ENCODE data around the gene ABHD15.

Gene ABHD15

DNA sequence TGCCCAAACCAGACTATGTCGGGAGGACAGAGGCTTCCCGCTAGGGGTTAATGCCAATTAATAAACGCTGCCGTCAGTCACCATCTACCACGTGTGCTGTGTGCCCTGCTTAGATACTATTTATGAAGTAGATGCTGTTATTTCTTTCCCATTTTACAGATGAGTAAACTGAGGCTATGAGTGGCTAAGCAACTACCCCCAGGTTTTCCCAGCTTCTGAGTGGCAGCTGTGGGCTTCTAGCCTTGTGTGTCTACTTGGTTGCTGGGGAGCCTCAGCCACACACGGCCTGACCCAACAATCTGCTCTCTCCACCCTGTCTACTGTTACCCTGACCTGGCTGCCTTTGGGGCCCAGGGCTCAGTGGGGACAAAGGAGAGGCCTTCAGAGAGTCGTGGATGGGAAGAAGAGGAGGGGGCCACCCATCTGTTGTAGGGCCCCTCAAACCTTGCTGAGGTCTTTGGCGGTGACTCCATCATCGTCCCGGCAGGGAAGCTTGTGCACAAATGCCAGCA is 15.5 kb upstream of the ABHD15 start:
- no peak for DNase-seq

GRCh38 chr17:29581583-29582253 is 14.9 kb upstream of the ABHD15 start:
- no peak for DNase-seq

DNA sequence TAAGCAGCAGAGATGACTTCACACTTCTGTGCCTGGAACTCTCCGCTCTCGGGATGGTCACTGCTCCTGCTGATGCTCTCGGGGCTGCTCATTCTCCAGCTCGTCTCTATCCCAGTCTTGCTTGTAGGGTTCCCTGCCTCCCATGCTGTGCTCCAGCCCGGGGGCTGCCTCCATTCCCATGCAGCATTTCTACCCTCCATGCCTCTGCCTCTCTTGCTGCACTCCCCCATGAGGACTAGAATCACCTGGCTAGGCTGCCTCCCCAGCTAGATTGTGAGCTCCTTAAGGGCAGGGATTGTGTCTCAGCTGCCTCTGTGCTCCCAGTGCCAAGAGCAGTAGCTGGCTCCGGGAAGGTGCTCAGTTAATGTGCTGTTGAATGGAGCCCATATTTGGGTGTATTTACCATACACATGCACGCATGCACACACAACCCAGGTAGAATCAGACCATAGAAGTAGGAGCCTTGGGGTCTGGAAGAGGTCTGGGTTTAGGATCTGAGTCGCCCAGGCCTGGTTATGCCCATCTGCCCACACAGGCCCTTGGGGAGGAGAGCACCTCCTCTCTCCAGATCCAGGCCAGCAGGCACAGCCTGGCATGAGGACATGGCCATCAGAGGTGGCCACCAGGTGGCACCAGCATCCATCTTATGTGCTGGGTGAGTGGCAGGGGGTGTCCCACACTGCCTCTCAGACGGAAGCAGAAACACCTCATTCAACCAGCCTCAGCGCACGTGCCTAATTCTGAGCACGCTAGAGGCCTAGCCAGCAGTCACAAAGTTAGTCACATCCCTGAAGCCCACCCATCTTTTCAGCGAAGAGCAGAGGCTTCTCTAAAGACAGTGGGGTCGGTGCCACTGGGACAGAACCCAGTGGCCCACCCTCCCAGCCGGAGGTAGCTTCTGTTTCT is 13.3 kb upstream of the ABHD15 start:
- DNase-seq: peak; percentile 41

- no peak for DNase-seq
Observed at GRCh38 chr17:29578626-29579485, 12.0 kb upstream of the ABHD15 start.

DNA sequence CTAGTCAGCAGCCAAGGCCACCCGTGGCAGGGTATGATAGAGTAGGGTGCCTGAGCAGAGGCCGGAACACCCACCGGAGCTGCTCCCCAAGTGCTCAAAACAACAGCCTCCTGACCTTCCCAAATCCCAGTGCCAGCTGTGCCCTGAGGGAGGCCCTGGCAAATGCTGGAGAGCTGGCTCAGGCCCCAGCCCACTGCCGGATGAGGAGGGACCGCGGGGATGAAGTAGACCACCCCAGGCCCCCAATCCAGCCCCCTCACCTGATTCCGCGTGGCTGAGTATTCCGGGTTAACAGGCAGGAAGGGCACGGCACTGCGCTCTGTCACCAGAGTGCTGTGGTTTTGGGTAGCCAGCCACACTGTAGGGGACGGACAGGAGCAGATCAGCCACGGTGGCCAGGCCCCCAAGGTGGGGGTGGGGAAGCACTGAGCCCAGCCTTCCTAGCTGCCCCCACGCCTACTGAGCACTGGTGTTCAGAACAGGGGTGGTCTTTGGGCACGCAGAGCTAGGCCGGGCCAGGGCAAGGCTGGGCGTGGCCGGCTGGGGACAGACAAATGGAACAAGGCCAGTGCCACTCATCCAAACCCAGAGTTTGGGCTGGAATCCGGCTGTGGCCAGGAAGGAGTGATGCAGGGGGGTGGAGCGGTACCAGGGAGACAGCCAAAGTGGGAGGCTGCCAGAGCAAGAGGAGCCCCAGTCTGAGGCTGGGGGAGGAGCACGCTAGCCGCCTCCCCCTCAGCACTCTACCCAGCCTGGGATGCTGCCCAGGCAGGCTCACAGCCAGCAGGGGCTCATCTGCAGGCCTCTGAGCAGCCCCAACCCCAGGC is 10.8 kb upstream of the ABHD15 start:
- DNase-seq: no peak

- DNase-seq: no peak
Observed at GRCh38 chr17:29577001-29577370, 10.1 kb upstream of the ABHD15 start.

GRCh38 chr17:29576214-29577000 is 9.6 kb upstream of the ABHD15 start:
- DNase-seq: no peak

- DNase-seq: no peak
Observed at GRCh38 chr17:29575511-29576213, 8.8 kb upstream of the ABHD15 start.

DNA sequence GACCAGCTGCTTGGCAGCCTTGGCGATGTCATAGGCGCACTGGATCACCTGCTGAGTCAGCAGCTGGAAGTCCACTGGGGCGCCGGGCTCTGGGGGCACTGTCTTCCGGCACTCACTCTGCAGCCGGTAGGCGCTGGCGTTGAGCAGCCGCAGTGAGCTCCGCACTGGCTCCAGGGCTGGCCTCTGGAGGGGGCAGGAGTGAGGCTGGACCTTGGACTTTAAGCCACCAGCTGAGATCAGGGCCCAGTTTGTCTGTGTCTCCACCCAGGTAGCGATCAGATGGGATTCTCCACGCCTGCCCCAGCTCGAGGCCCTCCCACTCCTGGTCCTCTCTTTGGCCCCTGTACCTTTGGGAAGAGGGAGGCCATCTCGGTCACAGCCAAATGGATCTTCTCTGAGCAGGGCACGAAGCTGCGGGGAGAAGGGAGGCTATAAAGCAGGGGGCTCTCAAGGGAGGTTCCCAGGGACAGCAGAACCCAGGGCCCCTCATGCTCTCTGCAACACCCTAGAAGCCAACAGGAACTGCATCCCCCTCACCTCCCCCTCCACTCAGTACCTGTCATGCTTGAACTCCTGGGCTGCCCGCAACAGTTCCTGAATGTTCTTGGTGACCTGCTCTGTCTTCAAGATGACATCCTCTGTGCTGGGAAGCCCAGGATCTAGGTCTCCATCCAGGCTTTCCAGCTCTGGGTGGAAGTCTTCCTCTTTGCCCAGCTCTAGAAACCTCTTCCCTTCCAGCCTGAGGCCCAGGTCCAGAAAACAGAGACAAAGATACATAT is 8.1 kb upstream of the ABHD15 start:
- DNase-seq: no peak

- DNase-seq: no peak
Observed at GRCh38 chr17:29573871-29574731, 7.3 kb upstream of the ABHD15 start.

- no peak for DNase-seq
Observed at GRCh38 chr17:29573558-29573869, 6.7 kb upstream of the ABHD15 start.

DNA sequence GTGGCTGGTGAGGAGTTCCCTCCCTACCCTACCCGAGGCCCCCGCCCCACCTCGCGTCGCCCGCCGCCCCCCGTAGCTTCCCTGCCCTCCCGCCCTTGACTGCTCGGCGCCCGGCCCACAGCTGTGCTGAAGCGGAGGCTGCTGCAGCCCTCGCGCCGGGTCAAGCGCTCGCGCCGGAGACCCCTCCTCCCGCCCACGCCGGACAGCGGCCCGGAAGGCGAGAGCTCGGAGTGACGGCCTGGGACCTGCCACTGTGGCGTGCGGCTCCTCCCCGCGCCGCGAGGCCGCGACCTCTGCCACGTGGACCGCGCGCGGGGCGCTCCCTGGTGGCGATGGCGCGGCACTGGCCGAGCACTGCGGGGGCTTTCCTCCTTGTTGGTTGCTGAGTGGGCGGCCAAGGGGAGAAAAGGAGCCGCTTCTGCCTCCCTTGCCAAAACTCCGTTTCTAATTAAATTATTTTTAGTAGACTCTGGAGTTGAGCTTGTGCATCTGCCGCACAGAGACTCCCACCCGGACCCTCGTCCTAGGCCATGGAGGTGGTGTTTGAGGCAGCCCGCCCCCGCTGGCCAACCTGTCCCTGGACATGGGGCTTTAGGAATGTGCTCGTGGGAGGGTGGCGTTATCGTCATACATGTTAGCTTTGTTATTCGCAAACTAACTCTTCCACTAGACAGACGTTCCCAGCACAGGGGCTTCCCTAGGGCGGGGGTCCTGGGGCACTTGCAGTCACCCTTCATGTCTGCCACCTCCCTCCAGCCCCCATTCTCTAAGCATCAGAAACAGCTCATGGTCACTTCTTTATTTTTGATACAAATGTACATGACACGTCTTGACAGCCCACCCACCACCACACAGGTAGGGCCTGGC is 6.1 kb upstream of the ABHD15 start:
- DNase-seq: no peak

DNA sequence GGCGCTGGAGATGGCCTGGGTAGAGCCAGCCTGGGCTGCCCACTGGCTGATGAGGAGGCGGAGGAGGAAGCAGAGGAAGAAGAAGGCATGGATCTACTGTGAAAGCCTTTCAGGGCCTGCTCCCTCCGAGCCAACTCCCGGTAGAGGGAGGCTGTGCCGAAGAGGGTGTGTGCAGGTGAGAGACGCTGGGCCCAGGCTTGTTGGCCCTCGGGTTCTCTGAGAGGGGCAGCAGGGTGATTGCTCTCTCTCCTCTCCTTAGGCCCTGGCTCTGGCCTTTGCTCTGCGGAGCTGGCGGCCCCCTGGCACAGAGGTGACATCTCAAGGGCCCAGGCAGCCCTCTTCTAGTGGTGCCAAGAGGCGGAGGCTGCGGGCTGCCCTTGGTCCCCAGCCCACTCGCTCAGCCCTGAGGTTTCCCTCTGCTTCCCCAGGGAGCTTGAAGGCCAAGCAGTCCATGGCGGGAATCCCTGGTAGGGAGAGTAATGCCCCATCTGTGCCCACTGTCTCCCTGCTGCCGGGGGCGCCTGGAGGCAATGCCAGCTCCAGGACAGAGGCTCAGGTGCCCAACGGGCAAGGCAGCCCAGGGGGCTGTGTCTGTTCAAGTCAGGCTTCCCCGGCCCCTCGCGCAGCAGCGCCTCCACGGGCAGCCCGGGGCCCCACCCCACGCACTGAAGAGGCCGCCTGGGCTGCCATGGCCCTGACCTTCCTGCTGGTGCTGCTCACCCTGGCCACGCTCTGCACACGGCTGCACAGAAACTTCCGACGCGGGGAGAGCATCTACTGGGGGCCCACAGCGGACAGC is 5.2 kb upstream of the ABHD15 start:
- DNase-seq: no peak

DNA sequence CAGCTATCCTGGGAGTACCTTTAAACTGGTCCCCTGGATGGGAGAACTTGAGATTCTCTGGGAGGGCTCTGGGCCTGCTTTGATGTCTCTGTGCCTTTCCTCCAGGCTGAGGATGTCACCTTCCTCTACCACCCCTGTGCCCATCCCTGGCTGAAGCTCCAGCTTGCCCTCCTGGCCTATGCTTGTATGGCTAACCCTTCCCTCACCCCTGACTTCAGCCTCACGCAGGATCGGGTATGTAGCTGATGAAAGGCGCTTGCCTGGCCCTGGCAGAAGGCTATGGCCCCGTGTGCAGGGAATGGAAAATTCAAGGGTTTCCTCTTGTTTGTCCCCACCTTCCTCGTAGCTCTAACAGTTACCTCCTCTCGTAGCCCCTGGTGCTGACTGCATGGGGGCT is 4.6 kb upstream of the ABHD15 start:
- DNase-seq: no peak

GRCh38 chr17:29570521-29570920 is 3.7 kb upstream of the ABHD15 start:
- DNase-seq: no peak

- no peak for DNase-seq
Observed at GRCh38 chr17:29569245-29569950, 2.6 kb upstream of the ABHD15 start.
